ENCODE results near the gene RAMP1. TPM values are rescaled to one million over a fixed set of nuclear protein-coding genes. Genes with fewer than 3 reads are reported as not detected.

The RAMP1 gene
- total and polyA plus RNA-seq, 2 of the 4 experiments (the other 2 are of a cell fraction): 15.8 to 77.1 TPM

- Histone ChIP-seq H2AK9ac (replicated peaks; ENCODE audit: low read depth, low read length, poor library complexity) (peak overlapping the region; percentile 84), H3K4me3 (ENCODE audit: insufficient read depth, low read depth, low read length) (no peak overlapping the region), H4K91ac (ENCODE audit: insufficient read depth, low read depth, low read length) (peak overlapping the region; percentile 8), H4K5ac (ENCODE audit: low read depth, low read length) (no peak overlapping the region), H2AK5ac (ENCODE audit: low read depth, low read length) (0 out of 2 replicates have a peak overlapping the region, but pooled peaks have one; percentile 43), H3K9ac (ENCODE audit: low read depth, low read length) (no peak overlapping the region), H2BK15ac (ENCODE audit: low read depth, low read length) (no peak overlapping the region; the same call in 2 of the 3 replicates), H2BK20ac (ENCODE audit: low read depth, low read length) (no peak overlapping the region; the same call in 1 of the 2 replicates), H3K4ac (ENCODE audit: low read depth, low read length) (peak overlapping the region; percentile 7), H3K4me1 (ENCODE audit: control insufficient read depth, insufficient read depth, low read length) (peaks cover 36% of the 10 kb centered on the region), H2BK120ac (ENCODE audit: low read depth, low read length) (peak overlapping the region; percentile 30), H3K14ac (replicated peaks; ENCODE audit: low read depth, low read length) (peak overlapping the region; percentile 48; the same call in 1 of the 2 replicates), H3K36me3 (ENCODE audit: control insufficient read depth, insufficient read depth, low read length) (no peaks in the 10 kb centered on the region), H3K27ac (ENCODE audit: insufficient read depth, low read length) (peak overlapping the region; percentile 29; the same call in 1 of the 2 replicates), H3K4me2 (ENCODE audit: low read depth, low read length) (no peak overlapping the region), H3K27me3 (ENCODE audit: control insufficient read depth, insufficient read depth, low read length) (no peaks in the 10 kb centered on the region), H4K20me1 (ENCODE audit: insufficient read depth, low read length) (no peaks in the 10 kb centered on the region), H3K9me1 (ENCODE audit: insufficient read depth, low read length) (no peaks in the 10 kb centered on the region; the same call in 1 of the 2 replicates), H4K8ac (ENCODE audit: low read depth in 2 of 2, low read length in 2 of 2) (peak overlapping the region in 1 of 2 experiments; percentile 31; a peak in 2 of 4 replicates), H2BK5ac (ENCODE audit: low read depth, low read length, poor library complexity, severe bottlenecking) (peak overlapping the region; percentile 6), H2AFZ (replicated peaks; ENCODE audit: low read length, poor library complexity) (peak overlapping the region; percentile 2), H3K56ac (ENCODE audit: extremely low read depth, insufficient read depth, low read length) (no peak overlapping the region), H3K79me1 (ENCODE audit: low read depth in 1 of 2, low read length in 2 of 2) (peaks cover 0 to 6% of the 10 kb centered on the region in 2 experiments; a peak in 1 of 4 replicates), H3K9me3 (ENCODE audit: control insufficient read depth, insufficient read depth, low read length) (no peaks in the 10 kb centered on the region), H3K18ac (ENCODE audit: low read depth, low read length) (peak overlapping the region; percentile 19; the same call in 1 of the 2 replicates), H3K23ac (ENCODE audit: low read depth, low read length) (no peak overlapping the region)
- ChIA-PET CTCF (no interaction called here), POLR2A (ENCODE audit: unreplicated experiment) (no interaction called here)
- WGBS, 2 experiments (ENCODE audit: extremely low coverage in 2 of 2, insufficient read length in 1 of 2): 95% methylated on average over 6 of the region's 14 CpGs; no CpG with 5 or more reads in 1 of the 2 experiments
- dilution Hi-C loops (cut with HindIII; ENCODE audit: low sequenced_read_pairs, unreplicated experiment) (no loop called here), intact Hi-C loops (cut with micrococcal nuclease) (no loop called here), in situ Hi-C loops (cut with MboI; ENCODE audit: low sequenced_read_pairs) (no loop called here)
- no TSS peak for BruUV-seq (replicated peaks)
- ATAC-seq (ENCODE audit: low read depth): no peak
- no peak for DNase-seq
- no peak for TF ChIP-seq MXI1 (IDR thresholded peaks at IDR 0.05; ENCODE audit: borderline replicate concordance, low read depth, low read length)
- no peak for TF ChIP-seq RFX5 (IDR thresholded peaks at IDR 0.05; ENCODE audit: low read depth, low read length)
- TF ChIP-seq BHLHE40 (IDR thresholded peaks at IDR 0.05; ENCODE audit: low read depth, low read length): no peak
- TF ChIP-seq POLR2A (IDR thresholded peaks at IDR 0.05; ENCODE audit: low read depth, low read length): no peak
- no peak for TF ChIP-seq SMC3 (IDR thresholded peaks at IDR 0.05; ENCODE audit: low read depth, low read length)
- TF ChIP-seq ELK1 (IDR thresholded peaks at IDR 0.05; ENCODE audit: borderline replicate concordance, low read depth, low read length): no peak
- TF ChIP-seq CHD1 (IDR thresholded peaks at IDR 0.05; ENCODE audit: low read depth, low read length): no peak
- TF ChIP-seq MAFK (IDR thresholded peaks at IDR 0.05; ENCODE audit: low read depth, low read length): no peak
These were observed 14.6 kb downstream of the RAMP1 start for GRCh38 chr2:237873897-237874551.
